ENCODE data around the gene ANKS3.
"Not testable (repeated sequence)": the region's sequence is repeated elsewhere in the genome, so short reads cannot be mapped to it uniquely, and the experiment has no call there.

The ANKS3 gene

DNA sequence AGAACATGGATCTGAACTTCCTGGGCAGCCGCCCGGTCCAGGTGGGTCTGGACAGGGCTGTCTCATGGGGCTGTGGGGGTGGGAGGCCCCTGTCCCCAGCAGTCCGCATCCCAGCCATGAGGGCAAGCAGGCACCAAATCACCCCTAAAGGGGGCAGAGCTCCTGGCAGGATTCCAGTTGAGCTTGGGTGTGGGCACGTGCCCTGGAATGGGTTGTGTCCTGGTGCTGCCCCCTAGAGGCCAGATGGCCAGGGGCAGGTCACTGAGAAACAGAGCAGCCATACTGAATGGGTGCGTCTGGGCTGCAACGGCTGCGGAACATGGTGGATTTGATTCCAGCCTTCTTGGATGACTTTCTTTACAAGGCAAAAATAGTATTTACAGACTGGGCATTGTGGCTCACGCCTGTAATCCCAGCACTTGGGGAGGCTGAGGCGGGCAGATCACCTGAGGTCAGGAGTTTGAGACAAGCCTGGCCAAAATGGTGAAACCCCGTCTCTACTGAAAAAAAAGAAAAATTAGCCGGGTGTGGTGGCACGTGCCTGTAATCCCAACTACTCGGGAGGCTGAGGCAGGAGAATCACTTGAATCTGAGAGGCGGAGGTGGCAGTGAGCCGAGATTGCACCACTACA is 83.5 kb downstream of the ANKS3 start:
- not testable (repeated sequence) for H3F3A ChIP-seq (ENCODE audit: insufficient read depth); H3K4me2 ChIP-seq (ENCODE audit: low read depth, low read length, poor library complexity, severe bottlenecking); H4K20me1 ChIP-seq (ENCODE audit: low read depth, low read length); H3K27me3 ChIP-seq (ENCODE audit: low read length); H3K4me3 ChIP-seq (ENCODE audit: insufficient read depth, low read length, poor library complexity, severe bottlenecking); H3K79me2 ChIP-seq (ENCODE audit: insufficient read depth, low read length); H3K9ac ChIP-seq (ENCODE audit: low read length); H3K36me3 ChIP-seq (ENCODE audit: low read length); H3K9me3 ChIP-seq (ENCODE audit: insufficient read depth, low read length); H3K27ac ChIP-seq (ENCODE audit: low read depth, low read length); H3K9me2 ChIP-seq (replicated peaks; ENCODE audit: insufficient read depth, low read length); H2AFZ ChIP-seq (ENCODE audit: low read depth, low read length, severe bottlenecking)
- TF ChIP-seq, protein P1, sequence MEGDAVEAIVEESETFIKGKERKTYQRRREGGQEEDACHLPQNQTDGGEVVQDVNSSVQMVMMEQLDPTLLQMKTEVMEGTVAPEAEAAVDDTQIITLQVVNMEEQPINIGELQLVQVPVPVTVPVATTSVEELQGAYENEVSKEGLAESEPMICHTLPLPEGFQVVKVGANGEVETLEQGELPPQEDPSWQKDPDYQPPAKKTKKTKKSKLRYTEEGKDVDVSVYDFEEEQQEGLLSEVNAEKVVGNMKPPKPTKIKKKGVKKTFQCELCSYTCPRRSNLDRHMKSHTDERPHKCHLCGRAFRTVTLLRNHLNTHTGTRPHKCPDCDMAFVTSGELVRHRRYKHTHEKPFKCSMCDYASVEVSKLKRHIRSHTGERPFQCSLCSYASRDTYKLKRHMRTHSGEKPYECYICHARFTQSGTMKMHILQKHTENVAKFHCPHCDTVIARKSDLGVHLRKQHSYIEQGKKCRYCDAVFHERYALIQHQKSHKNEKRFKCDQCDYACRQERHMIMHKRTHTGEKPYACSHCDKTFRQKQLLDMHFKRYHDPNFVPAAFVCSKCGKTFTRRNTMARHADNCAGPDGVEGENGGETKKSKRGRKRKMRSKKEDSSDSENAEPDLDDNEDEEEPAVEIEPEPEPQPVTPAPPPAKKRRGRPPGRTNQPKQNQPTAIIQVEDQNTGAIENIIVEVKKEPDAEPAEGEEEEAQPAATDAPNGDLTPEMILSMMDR (IDR thresholded peaks at IDR 0.05; ENCODE audit: insufficient read depth, low read length, poor library complexity, severe bottlenecking), result peak; percentile 80

GRCh38 chr16:4649744-4650442 is 84.2 kb downstream of the ANKS3 start:
- no peaks in the 10 kb centered on the region for H3K9me3 ChIP-seq (ENCODE audit: insufficient read depth, low read length)
- H4K20me1 ChIP-seq (ENCODE audit: low read depth, low read length), result no peaks in the 10 kb centered on the region
- no peaks in the 10 kb centered on the region for H3K36me3 ChIP-seq (ENCODE audit: low read length)
- H3K4me2 ChIP-seq (ENCODE audit: low read depth, low read length, poor library complexity, severe bottlenecking), result no peak overlapping the region
- H3K4me3 ChIP-seq (ENCODE audit: insufficient read depth, low read length, poor library complexity, severe bottlenecking), result no peak overlapping the region
- no peaks in the 10 kb centered on the region for H3K9me2 ChIP-seq (replicated peaks; ENCODE audit: insufficient read depth, low read length)
- no peaks in the 10 kb centered on the region for H3F3A ChIP-seq (ENCODE audit: insufficient read depth)
- H3K27me3 ChIP-seq (ENCODE audit: low read length), result no peaks in the 10 kb centered on the region
- no peak overlapping the region for H2AFZ ChIP-seq (ENCODE audit: low read depth, low read length, severe bottlenecking)
- TF ChIP-seq, protein P1 (IDR thresholded peaks at IDR 0.05; ENCODE audit: insufficient read depth, low read length, poor library complexity, severe bottlenecking), result no peak
- TF ChIP-seq EZH2phosphoT487 (conservative IDR thresholded peaks at IDR 0.05; ENCODE audit: low read length), result no peak
- no peak overlapping the region for H3K9ac ChIP-seq (ENCODE audit: low read length)
- peaks cover 4% of the 10 kb centered on the region; the same call in 1 of the 2 replicates for H3K79me2 ChIP-seq (ENCODE audit: insufficient read depth, low read length)
- no peak overlapping the region for H3K27ac ChIP-seq (ENCODE audit: low read depth, low read length)

DNA sequence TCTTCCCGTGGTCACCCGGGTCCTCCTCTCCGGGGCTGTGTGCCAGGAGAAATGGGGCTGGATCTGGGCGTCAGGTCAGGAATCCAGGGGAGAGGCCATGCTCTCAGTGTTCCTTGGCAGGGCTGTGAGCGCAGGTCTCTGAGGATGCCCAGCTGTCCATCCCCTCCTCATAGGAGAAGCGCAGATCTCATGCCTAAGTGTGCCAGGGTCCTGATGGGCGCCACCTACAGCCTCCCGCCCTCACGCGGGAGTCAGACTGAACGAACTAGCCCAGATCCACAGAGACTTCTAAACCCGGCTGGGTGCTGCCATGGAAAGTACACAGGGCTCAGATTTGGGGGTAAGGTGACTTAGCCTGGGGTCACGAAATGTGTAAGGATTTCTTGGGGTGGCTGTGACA is 85.2 kb downstream of the ANKS3 start:
- no peak overlapping the region for H3K27ac ChIP-seq (ENCODE audit: low read depth, low read length)
- H3K4me2 ChIP-seq (ENCODE audit: low read depth, low read length, poor library complexity, severe bottlenecking), result no peak overlapping the region
- peaks cover 4% of the 10 kb centered on the region; the same call in 1 of the 2 replicates for H3K79me2 ChIP-seq (ENCODE audit: insufficient read depth, low read length)
- H3K4me3 ChIP-seq (ENCODE audit: insufficient read depth, low read length, poor library complexity, severe bottlenecking), result no peak overlapping the region
- TF ChIP-seq, protein P1 (IDR thresholded peaks at IDR 0.05; ENCODE audit: insufficient read depth, low read length, poor library complexity, severe bottlenecking), result no peak
- TF ChIP-seq EZH2phosphoT487 (conservative IDR thresholded peaks at IDR 0.05; ENCODE audit: low read length), result no peak
- H3F3A ChIP-seq (ENCODE audit: insufficient read depth), result no peaks in the 10 kb centered on the region
- no peaks in the 10 kb centered on the region for H3K9me2 ChIP-seq (replicated peaks; ENCODE audit: insufficient read depth, low read length)
- peaks cover 3% of the 10 kb centered on the region; the same call in 1 of the 2 replicates for H4K20me1 ChIP-seq (ENCODE audit: low read depth, low read length)
- H2AFZ ChIP-seq (ENCODE audit: low read depth, low read length, severe bottlenecking), result no peak overlapping the region
- no peaks in the 10 kb centered on the region for H3K36me3 ChIP-seq (ENCODE audit: low read length)
- no peak overlapping the region for H3K9ac ChIP-seq (ENCODE audit: low read length)
- H3K9me3 ChIP-seq (ENCODE audit: insufficient read depth, low read length), result no peaks in the 10 kb centered on the region
- no peaks in the 10 kb centered on the region for H3K27me3 ChIP-seq (ENCODE audit: low read length)

All from SU-DHL-6 (cell line).